Nephron progenitor cell (in vitro differentiated cells): ENCODE data around the gene ABCA1.

ENCODE experiments used
- DNase-seq: peaks from one replicate; pipeline ENCODE4 v3.0.0; 2021
- H3K27ac Mint-ChIP-seq: 2 replicates; pipeline ENCODE4 v1.8.0; 2021; ENCODE audit warnings: mild to moderate bottlenecking, moderate library complexity, mixed read lengths
- H3K27me3 Mint-ChIP-seq: 2 replicates; pipeline ENCODE4 v1.8.0; 2021; ENCODE audit warnings: mild to moderate bottlenecking, low read depth, mixed read lengths; ENCODE audit not compliant: poor library complexity
- H3K36me3 Mint-ChIP-seq: 2 replicates; pipeline ENCODE4 v1.8.0; 2021; ENCODE audit warnings: low read depth, mixed read lengths
- H3K4me1 Mint-ChIP-seq: 2 replicates; pipeline ENCODE4 v1.8.0; 2021; ENCODE audit warnings: mixed read lengths
- H3K4me3 Mint-ChIP-seq: 2 replicates; pipeline ENCODE4 v1.8.0; 2021; ENCODE audit warnings: mild to moderate bottlenecking, moderate library complexity, mixed read lengths
- H3K9me3 Mint-ChIP-seq: 2 replicates; pipeline ENCODE4 v1.8.0; 2021; ENCODE audit warnings: mild to moderate bottlenecking, moderate library complexity, mixed read lengths
- CTCF ChIP-seq: fragments of 200-600 bp; sonication (generic); IDR thresholded peaks from 2 replicates; pipeline ENCODE4 v1.5.0; 2021; ENCODE audit warnings: antibody characterized with exemption

Gene ABCA1

GRCh38 chr9:104795857-104796256 is 132.1 kb downstream of the ABCA1 start:
- no peak overlapping the region for H3K4me3 Mint-ChIP-seq
- TF ChIP-seq CTCF, result no peak
- H3K4me1 Mint-ChIP-seq, result no peaks in the 10 kb centered on the region
- peaks cover 65% of the 10 kb centered on the region for H3K36me3 Mint-ChIP-seq
- H3K27ac Mint-ChIP-seq, result no peak overlapping the region
- no peaks in the 10 kb centered on the region for H3K9me3 Mint-ChIP-seq
- peaks cover 9% of the 10 kb centered on the region for H3K27me3 Mint-ChIP-seq
- DNase-seq, result no peak

GRCh38 chr9:104795082-104795481 is 132.9 kb downstream of the ABCA1 start:
- no peak overlapping the region for H3K4me3 Mint-ChIP-seq
- TF ChIP-seq CTCF, result no peak
- no peaks in the 10 kb centered on the region for H3K4me1 Mint-ChIP-seq
- no peak for DNase-seq
- H3K27ac Mint-ChIP-seq, result no peak overlapping the region
- H3K36me3 Mint-ChIP-seq, result peaks cover 68% of the 10 kb centered on the region
- no peaks in the 10 kb centered on the region for H3K9me3 Mint-ChIP-seq
- peaks cover 9% of the 10 kb centered on the region for H3K27me3 Mint-ChIP-seq

GRCh38 chr9:104794070-104794469 is 133.9 kb downstream of the ABCA1 start:
- no peak for TF ChIP-seq CTCF
- Mint-ChIP-seq H3K27ac (no peak overlapping the region), H3K36me3 (peaks cover 68% of the 10 kb centered on the region), H3K9me3 (no peaks in the 10 kb centered on the region), H3K4me3 (no peak overlapping the region), H3K4me1 (no peaks in the 10 kb centered on the region), H3K27me3 (peaks cover 9% of the 10 kb centered on the region)
- no peak for DNase-seq

GRCh38 chr9:104788251-104788650 is 139.7 kb downstream of the ABCA1 start:
- Mint-ChIP-seq H3K4me3 (no peak overlapping the region), H3K36me3 (peaks cover 76% of the 10 kb centered on the region), H3K27me3 (peaks cover 3% of the 10 kb centered on the region), H3K27ac (no peak overlapping the region), H3K9me3 (no peaks in the 10 kb centered on the region), H3K4me1 (no peaks in the 10 kb centered on the region)
- TF ChIP-seq CTCF, result no peak
- no peak for DNase-seq

GRCh38 chr9:104787306-104788015 is 140.5 kb downstream of the ABCA1 start:
- Mint-ChIP-seq H3K27me3 (no peaks in the 10 kb centered on the region), H3K27ac (peak overlapping the region; percentile 20), H3K9me3 (no peaks in the 10 kb centered on the region), H3K4me1 (no peaks in the 10 kb centered on the region), H3K4me3 (no peak overlapping the region), H3K36me3 (peaks cover 69% of the 10 kb centered on the region)
- TF ChIP-seq CTCF, result no peak
- no peak for DNase-seq

- Mint-ChIP-seq H3K9me3 (no peaks in the 10 kb centered on the region), H3K27ac (no peak overlapping the region), H3K27me3 (no peaks in the 10 kb centered on the region), H3K4me3 (no peak overlapping the region), H3K4me1 (no peaks in the 10 kb centered on the region), H3K36me3 (peaks cover 62% of the 10 kb centered on the region)
- no peak for TF ChIP-seq CTCF
- DNase-seq, result no peak
These were observed 141.7 kb downstream of the ABCA1 start for GRCh38 chr9:104786293-104786692.
